ENCODE results near the gene DYNLRB1.
A peak's percentile ranks its signal among the peaks of the same experiment; 100 is the strongest.

Gene DYNLRB1

GRCh38 chr20:34583544-34583943 is 67.3 kb downstream of the DYNLRB1 start:
- Histone ChIP-seq H3K36me3 (ENCODE audit: low read depth) (peaks cover 25% of the 10 kb centered on the region), H3K4me3 (ENCODE audit: severe bottlenecking) (no peak overlapping the region), H3K27me3 (ENCODE audit: insufficient read depth, poor library complexity, severe bottlenecking) (no peaks in the 10 kb centered on the region), H3K9me3 (ENCODE audit: severe bottlenecking) (no peaks in the 10 kb centered on the region), H3K27ac (ENCODE audit: poor library complexity, severe bottlenecking) (peak overlapping the region; percentile 9), H3K4me1 (ENCODE audit: insufficient read depth, poor library complexity, severe bottlenecking) (peaks cover 18% of the 10 kb centered on the region)
- DNase-seq (ENCODE audit: low spot score), result peak; percentile 76
- ATAC-seq (ENCODE audit: low read depth), result no peak
- TF ChIP-seq, protein P1, sequence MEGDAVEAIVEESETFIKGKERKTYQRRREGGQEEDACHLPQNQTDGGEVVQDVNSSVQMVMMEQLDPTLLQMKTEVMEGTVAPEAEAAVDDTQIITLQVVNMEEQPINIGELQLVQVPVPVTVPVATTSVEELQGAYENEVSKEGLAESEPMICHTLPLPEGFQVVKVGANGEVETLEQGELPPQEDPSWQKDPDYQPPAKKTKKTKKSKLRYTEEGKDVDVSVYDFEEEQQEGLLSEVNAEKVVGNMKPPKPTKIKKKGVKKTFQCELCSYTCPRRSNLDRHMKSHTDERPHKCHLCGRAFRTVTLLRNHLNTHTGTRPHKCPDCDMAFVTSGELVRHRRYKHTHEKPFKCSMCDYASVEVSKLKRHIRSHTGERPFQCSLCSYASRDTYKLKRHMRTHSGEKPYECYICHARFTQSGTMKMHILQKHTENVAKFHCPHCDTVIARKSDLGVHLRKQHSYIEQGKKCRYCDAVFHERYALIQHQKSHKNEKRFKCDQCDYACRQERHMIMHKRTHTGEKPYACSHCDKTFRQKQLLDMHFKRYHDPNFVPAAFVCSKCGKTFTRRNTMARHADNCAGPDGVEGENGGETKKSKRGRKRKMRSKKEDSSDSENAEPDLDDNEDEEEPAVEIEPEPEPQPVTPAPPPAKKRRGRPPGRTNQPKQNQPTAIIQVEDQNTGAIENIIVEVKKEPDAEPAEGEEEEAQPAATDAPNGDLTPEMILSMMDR (IDR thresholded peaks at IDR 0.05; ENCODE audit: poor library complexity, severe bottlenecking), result no peak

GRCh38 chr20:34585019-34585418 is 68.8 kb downstream of the DYNLRB1 start:
- Histone ChIP-seq H3K36me3 (ENCODE audit: low read depth) (peaks cover 31% of the 10 kb centered on the region), H3K27ac (ENCODE audit: poor library complexity, severe bottlenecking) (no peak overlapping the region), H3K9me3 (ENCODE audit: severe bottlenecking) (no peaks in the 10 kb centered on the region), H3K4me1 (ENCODE audit: insufficient read depth, poor library complexity, severe bottlenecking) (peaks cover 4% of the 10 kb centered on the region), H3K27me3 (ENCODE audit: insufficient read depth, poor library complexity, severe bottlenecking) (no peaks in the 10 kb centered on the region), H3K4me3 (ENCODE audit: severe bottlenecking) (no peak overlapping the region)
- TF ChIP-seq, protein P1 (IDR thresholded peaks at IDR 0.05; ENCODE audit: poor library complexity, severe bottlenecking), result no peak
- ATAC-seq (ENCODE audit: low read depth), result no peak
- peak; percentile 68 for DNase-seq (ENCODE audit: low spot score)

DNA sequence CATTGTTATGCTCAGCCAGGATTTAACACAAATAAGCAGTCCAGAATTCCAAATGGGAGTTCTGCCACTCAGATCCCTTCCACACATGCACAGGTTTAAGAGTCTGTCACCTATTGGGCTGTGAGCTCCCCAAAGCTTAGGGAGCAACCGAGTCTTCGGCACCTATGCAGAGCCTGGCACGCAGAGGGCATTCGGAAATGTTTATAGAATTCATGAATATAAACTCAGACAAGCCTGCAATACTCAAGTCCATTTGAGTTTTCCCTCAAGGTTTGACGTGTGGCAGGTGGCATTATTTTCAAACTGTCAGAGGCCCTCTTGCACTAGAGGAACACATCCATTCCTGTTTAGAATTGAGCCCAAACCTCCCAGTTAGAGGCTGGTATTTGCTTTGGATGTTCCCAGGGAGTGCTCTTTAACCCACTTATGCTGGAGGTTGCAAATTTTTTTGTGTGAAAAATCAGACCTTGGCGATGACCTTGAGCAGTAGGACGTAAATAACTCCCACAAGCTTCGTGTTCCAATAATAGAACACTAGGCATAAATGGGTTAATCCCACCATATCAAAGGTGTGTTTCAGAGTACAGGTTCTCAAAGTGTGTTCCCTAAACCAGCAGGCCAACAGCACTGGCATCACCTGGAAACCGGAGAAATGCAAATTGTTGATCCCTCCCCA is 70.4 kb downstream of the DYNLRB1 start:
- TF ChIP-seq, protein P1 (IDR thresholded peaks at IDR 0.05; ENCODE audit: poor library complexity, severe bottlenecking), result no peak
- peak; percentile 55 for DNase-seq (ENCODE audit: low spot score)
- peaks cover 35% of the 10 kb centered on the region for H3K36me3 ChIP-seq (ENCODE audit: low read depth)

More for the DNA sequence above, 70.4 kb downstream of the DYNLRB1 start:
- H3K27me3 ChIP-seq (ENCODE audit: insufficient read depth, poor library complexity, severe bottlenecking), result no peaks in the 10 kb centered on the region
- no peaks in the 10 kb centered on the region for H3K9me3 ChIP-seq (ENCODE audit: severe bottlenecking)
- no peak overlapping the region for H3K27ac ChIP-seq (ENCODE audit: poor library complexity, severe bottlenecking)
- peaks cover 4% of the 10 kb centered on the region for H3K4me1 ChIP-seq (ENCODE audit: insufficient read depth, poor library complexity, severe bottlenecking)
- no peak for ATAC-seq (ENCODE audit: low read depth)
- no peak overlapping the region for H3K4me3 ChIP-seq (ENCODE audit: severe bottlenecking)

All from RWPE2 (cell line).